ENCODE measurements around the gene OCA2.

OCA2 gene

GRCh38 chr15:28005004-28005527, 94.0 kb downstream of the OCA2 start:
- in situ Hi-C loops (cut with MboI; ENCODE audit: low sequenced_read_pairs), result no loop called here

- in situ Hi-C loops (cut with MboI; ENCODE audit: low sequenced_read_pairs), result no loop called here
Observed at GRCh38 chr15:28004143-28005003, 94.7 kb downstream of the OCA2 start.

DNA sequence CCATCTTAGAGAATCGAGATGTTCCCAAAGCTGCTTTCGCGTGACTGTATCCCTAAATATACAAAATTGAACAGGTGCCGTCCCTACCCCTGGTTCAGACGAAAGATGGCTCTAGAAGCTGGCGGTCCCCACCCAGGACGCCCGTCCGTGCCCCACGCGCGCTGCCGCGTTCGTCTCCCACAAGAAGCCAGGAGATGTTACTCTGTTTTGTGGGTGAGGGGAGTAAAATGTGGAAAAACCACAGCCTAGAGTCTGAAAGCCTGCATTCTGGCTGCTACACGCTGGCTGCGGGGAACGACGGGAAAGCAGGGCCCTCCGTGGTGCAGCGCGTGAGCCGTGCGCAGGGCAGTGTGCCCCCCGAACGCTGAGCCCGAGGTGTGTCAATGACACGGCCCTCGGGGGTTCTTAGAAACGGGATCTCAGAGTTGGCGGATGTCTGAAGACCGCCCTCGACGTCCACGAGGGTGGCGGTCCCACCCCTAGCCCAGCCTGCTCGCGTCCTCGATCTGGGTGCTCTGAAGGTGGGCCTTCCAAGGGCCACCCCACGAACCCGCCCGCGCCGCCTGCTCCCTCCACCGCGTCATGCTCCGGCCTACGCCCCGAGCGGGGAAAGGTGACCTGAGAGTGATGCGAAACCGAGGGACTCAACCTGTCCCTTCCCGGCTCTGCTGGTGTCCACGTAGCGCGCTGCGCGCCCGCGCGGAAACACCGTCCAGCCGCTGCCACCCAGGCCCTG, 95.6 kb downstream of the OCA2 start:
- in situ Hi-C loops (cut with MboI; ENCODE audit: low sequenced_read_pairs), result no loop called here

- in situ Hi-C loops (cut with MboI; ENCODE audit: low sequenced_read_pairs), result no loop called here
Observed at GRCh38 chr15:28002867-28003266, 96.2 kb downstream of the OCA2 start.

DNA sequence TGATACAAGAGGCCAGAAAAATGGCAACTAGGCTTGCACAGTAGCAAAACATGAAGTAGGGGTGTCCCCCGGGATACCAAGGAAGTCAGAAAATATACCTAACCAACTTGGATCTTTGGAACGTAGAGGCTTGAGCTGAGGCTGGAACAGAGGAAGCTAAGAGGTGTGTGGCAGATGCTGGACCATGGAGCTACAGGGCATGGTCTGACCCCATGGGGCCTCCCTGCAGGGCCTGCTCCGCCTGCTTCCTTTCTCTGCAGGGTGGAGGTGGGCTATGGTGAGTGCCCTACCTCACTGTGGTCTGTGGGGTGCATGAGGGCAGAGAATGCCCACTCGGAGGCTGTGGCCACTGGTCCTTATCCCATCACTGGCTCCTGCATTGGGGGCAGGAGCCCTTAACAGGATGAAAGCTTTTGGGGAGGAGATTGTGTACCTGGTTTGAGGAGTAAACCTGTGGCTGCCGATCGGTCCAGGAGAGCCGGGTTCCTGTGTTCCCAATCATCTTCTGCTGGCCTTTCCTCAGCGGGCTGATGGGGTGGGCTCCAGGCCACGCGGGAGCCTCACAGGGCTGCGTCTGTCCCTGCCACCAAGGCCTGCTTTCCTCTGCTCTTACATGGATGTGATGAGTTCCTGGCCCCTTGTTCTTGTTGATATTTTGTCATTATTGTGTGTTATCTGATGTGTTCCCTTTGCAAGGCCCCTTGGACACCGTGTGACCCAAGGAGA, 96.8 kb downstream of the OCA2 start:
- in situ Hi-C loops (cut with MboI; ENCODE audit: low sequenced_read_pairs), result no loop called here

- in situ Hi-C loops (cut with MboI; ENCODE audit: low sequenced_read_pairs), result no loop called here
Observed at GRCh38 chr15:28001641-28002040, 97.5 kb downstream of the OCA2 start.

DNA sequence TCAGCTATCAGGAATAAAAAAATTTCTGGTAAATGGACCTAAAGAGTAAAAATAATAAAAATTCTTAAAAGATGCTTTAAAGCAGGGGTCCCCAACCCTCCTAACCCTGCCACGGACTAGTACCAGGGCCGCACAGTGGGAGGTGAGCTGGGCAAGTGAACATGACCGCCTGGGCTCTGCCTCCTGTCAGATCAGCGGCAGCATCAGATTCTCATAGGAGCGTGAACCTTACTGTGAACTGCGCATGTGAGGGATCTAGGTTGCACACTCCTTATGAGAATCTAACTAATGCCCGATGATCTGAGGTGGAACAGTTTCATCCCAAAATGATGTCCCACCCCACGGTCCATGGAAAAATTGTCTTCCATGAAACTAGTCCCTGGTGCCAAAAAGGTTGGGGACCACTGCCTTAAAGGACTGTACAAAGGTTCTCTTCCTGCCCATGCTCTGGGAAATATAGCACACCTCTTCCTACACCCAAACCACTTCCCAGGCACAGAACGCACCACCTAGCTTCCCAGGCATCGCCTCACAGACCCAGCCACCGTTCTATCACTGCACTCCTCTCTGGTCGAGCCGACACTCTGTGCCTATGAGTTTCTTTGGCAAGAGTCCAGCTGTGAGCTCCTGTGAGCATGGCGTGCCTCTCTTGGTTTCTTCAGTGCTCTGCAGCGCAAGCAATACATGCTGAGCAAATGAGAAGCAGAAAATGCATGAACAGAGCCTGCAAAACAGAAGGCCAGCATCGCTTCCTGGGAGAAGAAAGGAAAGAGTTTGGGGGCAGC, 104.9 kb downstream of the OCA2 start:
- in situ Hi-C loops (cut with MboI; ENCODE audit: low sequenced_read_pairs), result no loop called here

- in situ Hi-C loops (cut with MboI; ENCODE audit: low sequenced_read_pairs), result no loop called here
Observed at GRCh38 chr15:27993544-27993943, 105.6 kb downstream of the OCA2 start.

DNA sequence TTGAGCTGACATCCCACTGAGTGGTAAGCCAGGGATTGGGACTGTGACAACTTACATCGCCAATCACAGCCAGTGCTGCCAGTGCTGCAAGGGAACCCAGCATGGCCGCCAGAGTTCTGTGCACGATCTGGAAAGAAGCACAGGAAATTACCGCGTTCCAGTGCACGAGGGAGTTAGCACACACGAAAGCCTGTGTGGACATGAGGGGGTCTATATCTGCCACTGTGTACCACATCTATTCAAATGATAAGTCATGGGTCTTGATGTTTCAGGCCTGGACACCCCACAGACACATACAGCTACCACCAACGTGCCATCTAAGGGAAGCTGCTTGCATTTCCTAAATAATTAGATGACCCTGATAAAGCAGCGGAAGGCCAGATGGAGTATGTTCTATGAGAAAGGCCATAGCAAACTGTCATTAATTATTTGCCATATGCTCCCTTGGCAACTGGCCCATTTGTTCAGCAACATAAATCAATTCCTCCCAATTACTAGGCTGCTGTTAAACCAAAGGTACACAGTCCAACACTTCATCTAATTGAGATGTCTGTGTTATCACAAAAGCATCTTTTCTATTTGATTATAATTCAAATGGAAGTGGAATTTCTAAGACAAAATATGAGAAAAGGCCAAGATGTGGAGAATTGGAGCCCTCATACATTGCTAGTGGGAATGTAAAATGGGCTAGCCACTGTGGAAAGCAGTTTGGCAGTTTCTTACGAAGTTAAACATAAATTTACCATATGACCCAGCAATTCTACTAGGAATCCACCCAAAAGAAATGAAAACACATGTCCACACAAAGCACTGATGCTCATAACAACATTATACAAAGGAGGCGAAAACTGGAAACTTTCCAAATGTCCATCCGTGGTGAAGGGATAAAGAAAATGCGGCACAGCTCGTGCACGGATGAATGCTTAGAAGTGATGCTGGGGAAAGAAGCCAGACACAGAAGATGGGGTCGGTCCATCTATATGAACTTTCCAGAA, 108.3 kb downstream of the OCA2 start:
- in situ Hi-C loops (cut with MboI; ENCODE audit: low sequenced_read_pairs), result no loop called here

DNA sequence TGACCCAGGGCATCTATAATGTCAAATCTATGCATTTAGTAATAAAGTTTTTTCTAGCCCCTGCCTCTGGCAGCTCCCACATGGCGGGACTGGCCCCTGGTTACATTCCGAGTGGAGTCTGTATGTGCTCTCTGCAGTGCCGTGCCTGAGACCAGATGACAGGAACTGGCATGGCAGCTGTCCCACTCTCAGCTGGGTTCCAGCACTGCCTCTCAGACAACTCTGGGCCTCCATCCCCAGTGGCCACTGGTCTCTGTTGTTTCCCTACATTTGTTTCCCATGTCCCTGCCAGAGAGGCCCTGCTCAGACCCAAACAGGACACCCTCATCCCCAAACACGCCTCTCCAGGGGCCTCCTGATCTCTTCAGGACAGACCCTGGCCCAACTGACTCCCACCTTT, 109.3 kb downstream of the OCA2 start:
- in situ Hi-C loops (cut with MboI; ENCODE audit: low sequenced_read_pairs), result no loop called here

GRCh38 chr15:27989427-27989826, 109.7 kb downstream of the OCA2 start:
- in situ Hi-C loops (cut with MboI; ENCODE audit: low sequenced_read_pairs), result no loop called here

- in situ Hi-C loops (cut with MboI; ENCODE audit: low sequenced_read_pairs), result no loop called here
Observed at GRCh38 chr15:27985099-27985498, 114.0 kb downstream of the OCA2 start.

- in situ Hi-C loops (cut with MboI; ENCODE audit: low sequenced_read_pairs), result no loop called here
Observed at GRCh38 chr15:27983496-27983895, 115.6 kb downstream of the OCA2 start.

DNA sequence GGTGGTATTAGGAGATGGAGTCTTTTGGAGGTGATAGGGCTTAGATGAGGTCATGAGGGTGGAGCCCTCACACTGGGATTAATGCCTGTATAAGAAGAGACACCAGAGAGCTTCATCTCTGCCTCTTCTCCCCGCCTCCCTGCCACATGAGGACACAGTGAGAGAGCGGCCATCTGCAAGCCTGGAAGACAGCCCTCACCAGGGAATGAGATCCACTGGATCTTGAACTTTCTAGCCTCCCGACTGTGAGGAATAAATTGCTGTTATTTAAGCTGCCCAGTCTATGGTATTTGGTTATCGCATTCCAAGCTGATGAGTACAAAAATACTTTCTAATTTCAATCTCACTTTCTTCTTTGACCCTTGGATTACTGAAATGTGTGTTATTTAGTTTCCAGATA, 121.4 kb downstream of the OCA2 start:
- in situ Hi-C loops (cut with MboI; ENCODE audit: low sequenced_read_pairs), result no loop called here

- in situ Hi-C loops (cut with MboI; ENCODE audit: low sequenced_read_pairs), result no loop called here
Observed at GRCh38 chr15:27973886-27974285, 125.2 kb downstream of the OCA2 start.

GRCh38 chr15:27970661-27971392, 128.3 kb downstream of the OCA2 start:
- in situ Hi-C loops (cut with MboI; ENCODE audit: low sequenced_read_pairs), result no loop called here

DNA sequence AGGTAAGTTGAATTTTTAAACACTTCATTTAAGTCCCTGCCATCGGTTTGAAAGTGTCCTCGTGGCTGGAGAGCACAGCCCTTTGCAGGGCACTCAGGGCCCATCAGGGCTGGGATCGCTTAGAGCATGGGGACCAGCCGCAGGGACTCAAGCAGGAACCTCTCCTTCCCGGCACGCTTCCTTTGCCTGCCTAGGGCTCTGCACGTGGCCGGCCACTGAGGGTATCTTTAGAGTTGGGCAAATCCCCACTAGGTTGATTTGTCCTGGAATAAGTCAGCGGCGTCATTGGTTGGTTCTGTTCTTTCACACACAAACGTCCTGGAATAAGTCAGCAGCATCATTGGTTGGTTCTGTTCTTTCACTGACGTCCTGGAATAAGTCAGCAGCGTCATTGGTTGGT, 131.6 kb downstream of the OCA2 start:
- in situ Hi-C loops (cut with MboI; ENCODE audit: low sequenced_read_pairs), result no loop called here

DNA sequence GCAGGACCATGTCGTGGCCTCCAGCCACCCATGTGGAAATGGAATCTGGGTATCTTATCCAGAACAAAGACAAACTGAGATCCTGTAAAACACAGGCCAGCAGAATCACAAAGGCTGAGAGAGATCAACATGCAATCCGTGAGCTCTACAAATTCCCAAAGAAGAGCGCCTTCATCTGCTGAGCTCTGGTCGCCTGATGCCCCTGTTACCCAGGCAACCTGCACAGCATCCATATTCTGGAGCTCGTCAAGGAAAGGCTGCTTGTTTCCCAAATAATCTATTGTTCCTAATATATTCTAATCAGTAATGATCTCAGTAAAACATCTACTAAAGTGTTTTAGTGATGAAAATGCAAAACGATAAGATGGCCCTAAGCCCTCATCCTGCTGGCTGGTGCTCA, 133.6 kb downstream of the OCA2 start:
- in situ Hi-C loops (cut with MboI; ENCODE audit: low sequenced_read_pairs), result no loop called here

GRCh38 chr15:27961801-27962200, 137.3 kb downstream of the OCA2 start:
- in situ Hi-C loops (cut with MboI; ENCODE audit: low sequenced_read_pairs), result no loop called here

All from HL-60/S4 treated with retinoic acid at 250 ng/mL for 4 days and 3 days (cell line).